Measurements from ENCODE around the gene NCKAP1.
"Not testable (repeated sequence)": the region's sequence is repeated elsewhere in the genome, so short reads cannot be mapped to it uniquely, and the experiment has no call there.

The NCKAP1 gene

GRCh38 chr2:183035954-183036669 lies 2.1 kb downstream of the NCKAP1 start:
- no peak for DNase-seq (ENCODE audit: low read depth)

- DNase-seq (ENCODE audit: low read depth) = no peak
These were observed 2.8 kb downstream of the NCKAP1 start for GRCh38 chr2:183035298-183035953.

GRCh38 chr2:183034806-183035205 lies 3.5 kb downstream of the NCKAP1 start:
- no peak for DNase-seq (ENCODE audit: low read depth)

- no peak for DNase-seq (ENCODE audit: low read depth)
These were observed 4.3 kb downstream of the NCKAP1 start for GRCh38 chr2:183033951-183034350.

GRCh38 chr2:183031911-183032794 lies 6.1 kb downstream of the NCKAP1 start:
- no peak for DNase-seq (ENCODE audit: low read depth)

- DNase-seq (ENCODE audit: low read depth) = no peak
These were observed 9.0 kb downstream of the NCKAP1 start for GRCh38 chr2:183029219-183029618.

GRCh38 chr2:183028108-183028507 lies 10.1 kb downstream of the NCKAP1 start:
- no peak for DNase-seq (ENCODE audit: low read depth)

- no peak for DNase-seq (ENCODE audit: low read depth)
These were observed 10.8 kb downstream of the NCKAP1 start for GRCh38 chr2:183027443-183027842.

- DNase-seq (ENCODE audit: low read depth) = no peak
These were observed 11.8 kb downstream of the NCKAP1 start for GRCh38 chr2:183026424-183026823.

- no peak for DNase-seq (ENCODE audit: low read depth)
These were observed 12.3 kb downstream of the NCKAP1 start for GRCh38 chr2:183025993-183026392.

- DNase-seq (ENCODE audit: low read depth) = no peak
These were observed 13.7 kb downstream of the NCKAP1 start for GRCh38 chr2:183024339-183025095.

- DNase-seq (ENCODE audit: low read depth) = no peak
These were observed 15.5 kb downstream of the NCKAP1 start for GRCh38 chr2:183022711-183023110.

- DNase-seq (ENCODE audit: low read depth) = no peak
These were observed 16.6 kb downstream of the NCKAP1 start for GRCh38 chr2:183021613-183022012.

GRCh38 chr2:183019718-183020442 lies 18.4 kb downstream of the NCKAP1 start:
- no peak for DNase-seq (ENCODE audit: low read depth)

GRCh38 chr2:183017845-183018244 lies 20.4 kb downstream of the NCKAP1 start:
- not testable (repeated sequence) for DNase-seq (ENCODE audit: low read depth)

GRCh38 chr2:183014005-183014404 lies 24.3 kb downstream of the NCKAP1 start:
- DNase-seq (ENCODE audit: low read depth) = no peak

GRCh38 chr2:183011743-183012142 lies 26.5 kb downstream of the NCKAP1 start:
- DNase-seq (ENCODE audit: low read depth) = no peak

GRCh38 chr2:183010112-183010511 lies 28.1 kb downstream of the NCKAP1 start:
- DNase-seq (ENCODE audit: low read depth) = no peak

- no peak for DNase-seq (ENCODE audit: low read depth)
These were observed 28.9 kb downstream of the NCKAP1 start for GRCh38 chr2:183009249-183009899.

GRCh38 chr2:183001948-183002347 lies 36.3 kb downstream of the NCKAP1 start:
- DNase-seq (ENCODE audit: low read depth) = no peak

- no peak for DNase-seq (ENCODE audit: low read depth)
These were observed 37.4 kb downstream of the NCKAP1 start for GRCh38 chr2:183000846-183001245.
